Loucy (cell line): ENCODE results near the gene SLC29A1.

Source experiments
- EZH2phosphoT487 ChIP-seq: fragments of 200-600 bp; IDR thresholded peaks from 2 replicates; pipeline ENCODE4 v1.6.1; 2018; ENCODE audit warnings: antibody characterized with exemption, mild to moderate bottlenecking, moderate library complexity, borderline replicate concordance
- TF ChIP-seq, protein P1 (sequence below): fragments of 200-600 bp; sonication (generic); conservative IDR thresholded peaks from 2 replicates; pipeline ENCODE4 v1.5.1; 2014; ENCODE audit warnings: mild to moderate bottlenecking, antibody characterized with exemption, low read length

DNA sequence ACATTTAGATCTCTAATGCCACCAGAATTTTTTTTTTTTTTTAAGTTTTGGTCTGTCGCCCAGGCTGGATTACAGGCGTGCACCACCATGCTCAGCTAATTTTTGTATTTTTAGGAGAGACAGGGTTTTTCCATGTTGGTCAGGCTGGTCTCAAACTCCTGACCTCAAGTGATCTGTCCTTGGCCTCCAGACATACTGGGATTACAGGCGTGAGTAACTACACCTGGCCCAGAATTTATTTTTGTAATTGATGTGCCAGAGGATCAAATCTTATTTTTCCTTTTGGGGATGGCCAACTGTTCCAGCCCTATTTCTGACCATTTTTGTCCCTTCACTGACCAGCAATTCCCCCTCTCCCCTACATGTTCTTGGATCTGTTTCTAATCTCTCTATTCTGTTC is 24.7 kb upstream of the SLC29A1 start:
- no peak for TF ChIP-seq EZH2phosphoT487
- TF ChIP-seq, protein P1, sequence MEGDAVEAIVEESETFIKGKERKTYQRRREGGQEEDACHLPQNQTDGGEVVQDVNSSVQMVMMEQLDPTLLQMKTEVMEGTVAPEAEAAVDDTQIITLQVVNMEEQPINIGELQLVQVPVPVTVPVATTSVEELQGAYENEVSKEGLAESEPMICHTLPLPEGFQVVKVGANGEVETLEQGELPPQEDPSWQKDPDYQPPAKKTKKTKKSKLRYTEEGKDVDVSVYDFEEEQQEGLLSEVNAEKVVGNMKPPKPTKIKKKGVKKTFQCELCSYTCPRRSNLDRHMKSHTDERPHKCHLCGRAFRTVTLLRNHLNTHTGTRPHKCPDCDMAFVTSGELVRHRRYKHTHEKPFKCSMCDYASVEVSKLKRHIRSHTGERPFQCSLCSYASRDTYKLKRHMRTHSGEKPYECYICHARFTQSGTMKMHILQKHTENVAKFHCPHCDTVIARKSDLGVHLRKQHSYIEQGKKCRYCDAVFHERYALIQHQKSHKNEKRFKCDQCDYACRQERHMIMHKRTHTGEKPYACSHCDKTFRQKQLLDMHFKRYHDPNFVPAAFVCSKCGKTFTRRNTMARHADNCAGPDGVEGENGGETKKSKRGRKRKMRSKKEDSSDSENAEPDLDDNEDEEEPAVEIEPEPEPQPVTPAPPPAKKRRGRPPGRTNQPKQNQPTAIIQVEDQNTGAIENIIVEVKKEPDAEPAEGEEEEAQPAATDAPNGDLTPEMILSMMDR, result no peak
